H1 (cell line): Measurements from ENCODE around the gene JMJD8. TPM values are rescaled to one million over a fixed set of nuclear protein-coding genes. Genes with fewer than 3 reads are reported as not detected.

Experiments used
- CTCF ChIA-PET: fragments of 300-600 bp; sonication (Branson Sonifier 250); formaldehyde crosslinking; loops from one replicate; lab custom pipeline; 2021; ENCODE audit not compliant: partially characterized antibody; lab: Charles Lee
- POLR2A ChIA-PET: fragments of 300-600 bp; sonication (Branson Sonifier 250); formaldehyde crosslinking; loops from one replicate; lab custom pipeline; 2021; ENCODE audit warnings: inconsistent platforms; ENCODE audit not compliant: partially characterized antibody; lab: Charles Lee
- DNase-seq, 2 experiments: peaks; one replicate each; pipeline versions ENCODE4 v3.0.0 to v3.0.0-alpha.2; 2010 to 2022; ENCODE audit warnings: low spot score in 2 of 2, low read depth in 1 of 2, mixed read lengths in 1 of 2
- FAIRE-seq: peaks from 2 replicates; lab custom pipeline; 2011; peaks lifted over from hg19 to GRCh38; lab: Jason Lieb, UNC
- H2AFZ ChIP-seq: 2 replicates; pipeline ENCODE4 v1.8.1; 2012; ENCODE audit warnings: low read length, inconsistent platforms
- H2AK5ac ChIP-seq: 2 replicates; pipeline ENCODE4 v1.6.1; 2013; ENCODE audit warnings: low read depth, low read length
- H2BK120ac ChIP-seq: replicated peaks from 2 replicates; pipeline ENCODE3; 2013; ENCODE audit warnings: low read depth, low read length, inconsistent platforms
- H2BK12ac ChIP-seq: 2 replicates; pipeline ENCODE4 v1.6.1; 2013; ENCODE audit warnings: low read depth, low read length
- H2BK15ac ChIP-seq: 2 replicates; pipeline ENCODE4 v1.6.1; 2013; ENCODE audit warnings: low read length
- H2BK20ac ChIP-seq: 2 replicates; pipeline ENCODE4 v1.6.1; 2013; ENCODE audit warnings: low read length
- H2BK5ac ChIP-seq: 2 replicates; pipeline ENCODE4 v1.6.1; 2013; ENCODE audit warnings: low read depth, low read length
- H3K14ac ChIP-seq: 2 replicates; pipeline ENCODE4 v1.6.1; 2013; ENCODE audit warnings: inconsistent platforms; ENCODE audit not compliant: insufficient read length
- H3K18ac ChIP-seq: 2 replicates; pipeline ENCODE4 v1.6.1; 2013; ENCODE audit warnings: low read length; ENCODE audit errors: extremely low read depth
- H3K23ac ChIP-seq: 2 replicates; pipeline ENCODE4 v1.6.1; 2013; ENCODE audit warnings: inconsistent platforms; ENCODE audit not compliant: insufficient read length
- H3K23me2 ChIP-seq: 2 replicates; pipeline ENCODE4 v1.6.1; 2013; ENCODE audit warnings: low read depth, low read length
- H3K27ac ChIP-seq: 2 replicates; pipeline ENCODE4 v1.6.1; 2011; ENCODE audit warnings: low read depth, low read length, inconsistent platforms
- H3K27me3 ChIP-seq, 4 experiments: replicated peaks in 1 of 4; 1 replicate in 1 of 4; 2 replicates in 3 of 4; pipeline versions ENCODE4 v1.6.1 to v1.8.1; 2011 to 2013; ENCODE audit warnings: low read length in 3 of 4, mild to moderate bottlenecking in 3 of 4, inconsistent platforms in 2 of 4, mixed read lengths in 2 of 4, moderate library complexity in 1 of 4; ENCODE audit not compliant: control insufficient read depth in 3 of 4, insufficient read depth in 3 of 4; ENCODE audit errors: extremely low read depth in 1 of 4
- H3K36me3 ChIP-seq, 4 experiments: 2 replicates each; pipeline versions ENCODE4 v1.6.1 to v1.8.1; 2011 to 2013; ENCODE audit warnings: mild to moderate bottlenecking in 4 of 4, low read length in 3 of 4, moderate library complexity in 2 of 4, control low read depth in 1 of 4, inconsistent platforms in 1 of 4; ENCODE audit not compliant: insufficient read depth in 4 of 4, control insufficient read depth in 2 of 4
- H3K4ac ChIP-seq: replicated peaks from 2 replicates; pipeline ENCODE3; 2013; ENCODE audit warnings: low read length, low read depth, mixed read lengths, inconsistent platforms; ENCODE audit not compliant: insufficient read length
- H3K4me1 ChIP-seq, 4 experiments: replicated peaks in 1 of 4; 1 replicate in 1 of 4; 2 replicates in 3 of 4; pipeline versions ENCODE4 v1.6.1 to v1.8.1; 2011 to 2013; ENCODE audit warnings: low read length in 3 of 4, inconsistent platforms in 2 of 4, mixed read lengths in 1 of 4; ENCODE audit not compliant: insufficient read depth in 4 of 4, control insufficient read depth in 3 of 4
- H3K4me2 ChIP-seq, 2 experiments: 2 replicates each; pipeline versions ENCODE4 v1.6.1 to v1.8.1; 2011 to 2013; ENCODE audit warnings: low read depth in 2 of 2, low read length in 2 of 2, control low read depth in 1 of 2, inconsistent platforms in 1 of 2, mild to moderate bottlenecking in 1 of 2; ENCODE audit not compliant: insufficient read depth in 1 of 2
- H3K4me3 ChIP-seq, 4 experiments: fragments of 200-600, 300-600 bp in 1 of 4; sonication (generic), shearing (Covaris generic), sonication (Bioruptor Twin) in 1 of 4; 2 replicates each; pipeline versions ENCODE4 v1.5.1 to v1.8.1; 2011 to 2016; ENCODE audit warnings: low read length in 4 of 4, low read depth in 3 of 4, control low read depth in 2 of 4, inconsistent platforms in 2 of 4, mild to moderate bottlenecking in 2 of 4, mixed read lengths in 1 of 4, moderate library complexity in 1 of 4; ENCODE audit not compliant: insufficient read depth in 2 of 4; ENCODE audit errors: extremely low read depth in 1 of 4
- H3K56ac ChIP-seq: replicated peaks from 2 replicates; pipeline ENCODE3; 2013; ENCODE audit warnings: low read depth, mild to moderate bottlenecking, mixed read lengths, low read length, inconsistent platforms; ENCODE audit not compliant: insufficient read length
- H3K79me1 ChIP-seq: 2 replicates; pipeline ENCODE4 v1.6.1; 2013; ENCODE audit warnings: low read depth, low read length, control low read depth
- H3K79me2 ChIP-seq, 2 experiments: 2 replicates each; pipeline versions ENCODE4 v1.6.1 to v1.8.1; 2012 to 2013; ENCODE audit warnings: low read length in 2 of 2, mild to moderate bottlenecking in 2 of 2, inconsistent platforms in 1 of 2; ENCODE audit not compliant: insufficient read depth in 2 of 2, control insufficient read depth in 1 of 2
- H3K9ac ChIP-seq, 4 experiments: replicated peaks in 1 of 4; 1 replicate in 1 of 4; 2 replicates in 3 of 4; pipeline versions ENCODE4 v1.6.1 to v1.8.1; 2011 to 2013; ENCODE audit warnings: low read depth in 3 of 4, low read length in 3 of 4, control low read depth in 2 of 4, mild to moderate bottlenecking in 2 of 4, moderate library complexity in 2 of 4, inconsistent platforms in 1 of 4; ENCODE audit errors: extremely low read depth in 1 of 4
- H3K9me3 ChIP-seq, 2 experiments: 2 replicates each; pipeline versions ENCODE4 v1.6.1 to v1.8.1; 2012 to 2013; ENCODE audit warnings: mild to moderate bottlenecking in 2 of 2, moderate library complexity in 2 of 2, control low read depth in 1 of 2, inconsistent platforms in 1 of 2, low read depth in 1 of 2, low read length in 1 of 2, mixed read lengths in 1 of 2; ENCODE audit not compliant: insufficient read depth in 2 of 2
- H4K20me1 ChIP-seq, 2 experiments: replicated peaks in 1 of 2; 2 replicates each; pipeline versions ENCODE3 to v1.8.1; 2011 to 2013; ENCODE audit warnings: inconsistent platforms in 2 of 2, low read length in 2 of 2, mild to moderate bottlenecking in 1 of 2; ENCODE audit not compliant: insufficient read depth in 2 of 2, control insufficient read depth in 1 of 2
- H4K5ac ChIP-seq: 2 replicates; pipeline ENCODE4 v1.6.1; 2013; ENCODE audit warnings: low read length, low read depth, mixed read lengths, inconsistent platforms; ENCODE audit not compliant: insufficient read length
- H4K8ac ChIP-seq: 2 replicates; pipeline ENCODE4 v1.8.0; 2013; ENCODE audit warnings: mild to moderate bottlenecking, moderate library complexity, low read length, inconsistent platforms; ENCODE audit not compliant: insufficient read depth; ENCODE audit errors: extremely low read depth
- H4K91ac ChIP-seq: replicated peaks from 2 replicates; pipeline ENCODE3; 2013; ENCODE audit warnings: low read length, mixed read lengths, inconsistent platforms; ENCODE audit not compliant: insufficient read length
- BRCA1 ChIP-seq: IDR thresholded peaks from 2 replicates; pipeline ENCODE4 v1.6.1; 2012; ENCODE audit warnings: low read depth, low read length, improper control_type of control experiment
- EP300 ChIP-seq, 2 experiments: IDR thresholded peaks; 1 replicate in 1 of 2; 2 replicates in 1 of 2; pipeline ENCODE4 v1.6.1; 2011 to 2012; ENCODE audit warnings: low read depth in 2 of 2, low read length in 2 of 2, mild to moderate bottlenecking in 2 of 2, borderline replicate concordance in 1 of 2, inconsistent platforms in 1 of 2, moderate library complexity in 1 of 2
- HDAC2 ChIP-seq, 2 experiments: fragments of 300-600 bp in 1 of 2; sonication (generic) in 1 of 2; IDR thresholded peaks; 2 replicates each; pipeline ENCODE4 v1.6.1; 2011 to 2012; ENCODE audit warnings: low read depth in 2 of 2, low read length in 2 of 2, mild to moderate bottlenecking in 2 of 2, moderate library complexity in 2 of 2, borderline replicate concordance in 1 of 2, inconsistent platforms in 1 of 2
- JUND ChIP-seq: IDR thresholded peaks from 2 replicates; pipeline ENCODE4 v1.6.1; 2011; ENCODE audit warnings: mild to moderate bottlenecking, improper control_type of control experiment, low read length
- KDM1A ChIP-seq: fragments of 200-600, 300-600 bp; sonication (generic); IDR thresholded peaks from 2 replicates; pipeline ENCODE4 v1.7.1; 2016; ENCODE audit warnings: mild to moderate bottlenecking, low read length, borderline replicate concordance
- KDM5A ChIP-seq: fragments of 200-600 bp; IDR thresholded peaks from 2 replicates; pipeline ENCODE4 v1.7.1; 2012; ENCODE audit warnings: mild to moderate bottlenecking, low read length, inconsistent platforms, mixed read lengths
- NRF1 ChIP-seq: IDR thresholded peaks from 2 replicates; pipeline ENCODE4 v1.6.1; 2011; ENCODE audit warnings: mild to moderate bottlenecking, low read depth, low read length, improper control_type of control experiment
- PHF8 ChIP-seq: fragments of 200-600 bp; sonication (generic); conservative IDR thresholded peaks from 2 replicates; pipeline ENCODE4 v1.7.1; 2012; ENCODE audit warnings: low read depth, mild to moderate bottlenecking, inconsistent platforms, low read length, moderate library complexity
- POLR2AphosphoS5 ChIP-seq: IDR thresholded peaks from 2 replicates; pipeline ENCODE4 v1.6.1; 2011; ENCODE audit warnings: low read depth, low read length
- RBBP5 ChIP-seq: IDR thresholded peaks from 2 replicates; pipeline ENCODE4 v1.7.1; 2012; ENCODE audit warnings: low read depth, mild to moderate bottlenecking, inconsistent platforms, low read length, moderate library complexity, borderline replicate concordance
- SIX5 ChIP-seq: IDR thresholded peaks from 2 replicates; pipeline ENCODE4 v1.6.1; 2011; ENCODE audit warnings: mild to moderate bottlenecking, low read depth, low read length
- SP2 ChIP-seq: IDR thresholded peaks from 2 replicates; pipeline ENCODE4 v1.6.1; 2012; ENCODE audit warnings: mild to moderate bottlenecking, low read length, inconsistent platforms
- TCF12 ChIP-seq: IDR thresholded peaks from 2 replicates; pipeline ENCODE4 v1.6.1; 2011; ENCODE audit warnings: low read depth, mild to moderate bottlenecking, low read length
- ZNF274 ChIP-seq: IDR thresholded peaks from 2 replicates; pipeline ENCODE4 v1.7.0; 2012; ENCODE audit warnings: low read length, borderline replicate concordance; ENCODE audit errors: extremely low read depth
- WGBS, 2 experiments: shearing (Covaris generic) in 1 of 2; methylation state at CpG; one replicate each; pipeline versions ENCODE4 v1.1.6 to v1.1.7; 2013 to 2015; ENCODE audit warnings: low lambda C conversion rate in 2 of 2, mixed read lengths in 2 of 2, inconsistent platforms in 1 of 2, low coverage in 1 of 2, missing lambda C conversion rate in 1 of 2; ENCODE audit not compliant: insufficient replicate concordance in 2 of 2, insufficient coverage in 1 of 2, insufficient read length in 1 of 2; ENCODE audit errors: extremely low coverage in 1 of 2, missing lambda C conversion rate in 1 of 2; 5-methylcytosine and 5-hydroxymethylcytosine counted together
- polyA plus RNA-seq, 7 experiments: library from polyadenylated mRNA; depleted of rRNA in 3 of 7; stranded (reverse) in 5 of 7; unstranded in 2 of 7; fragments of >200 nt in 5 of 7; fragments of 200-250 nt in 2 of 7; gene quantifications; 1 replicate in 5 of 7; 2 replicates in 1 of 7; 4 replicates in 1 of 7; pipeline versions ENCODE4 v1.2.1 to v1.2.3, GENCODE V29; 2011 to 2013; ENCODE audit warnings: missing spikeins in 2 of 7, mixed read lengths in 2 of 7
- total RNA-seq: library from RNA; stranded (reverse); fragmentation: NEBNext Ultra II Directional; extraction: Animal tissue kit (Norgen Biotek cat#: 25700); gene quantifications from 2 replicates; pipeline ENCODE4 v1.2.1, GENCODE V29; 2021

Gene JMJD8
- total and polyA plus RNA-seq, 2 of the 8 experiments (the other 6 are each of a cell fraction or from before 2014, with no cell fraction given) = 46.4 to 87.4 TPM

GRCh38 chr16:672851-673250, 11.3 kb downstream of the JMJD8 start:
- Histone ChIP-seq H3K79me2 (peaks cover 0 to 13% of the 10 kb centered on the region in 2 experiments; a peak in 1 of 4 replicates), H3K4me2 (no peak overlapping the region), H3K18ac (no peak overlapping the region), H4K8ac (no peak overlapping the region), H3K4me1 (peaks cover 0 to 29% (median 25%) of the 10 kb centered on the region in 4 experiments; a peak in 6 of 7 replicates), H3K23me2 (peaks cover 12% of the 10 kb centered on the region), H3K27ac (no peak overlapping the region), H2BK20ac (no peak overlapping the region), H2BK12ac (no peak overlapping the region), H4K91ac (no peak overlapping the region), H2BK5ac (no peak overlapping the region), H3K36me3 (peaks cover 14 to 44% (median 33%) of the 10 kb centered on the region in 4 experiments), H3K23ac (no peak overlapping the region), H3K79me1 (peaks cover 13% of the 10 kb centered on the region), H3K4ac (no peak overlapping the region), H4K20me1 (peaks cover 5 to 27% of the 10 kb centered on the region in 2 experiments), H3K27me3 (peaks cover 0 to 2% (median 0%) of the 10 kb centered on the region in 4 experiments; a peak in 2 of 7 replicates), H3K4me3 (no peak overlapping the region), H2BK15ac (no peak overlapping the region), H2BK120ac (no peak overlapping the region), H4K5ac (no peak overlapping the region), H3K56ac (no peak overlapping the region), H2AK5ac (no peak overlapping the region), H3K9ac (no peak overlapping the region), H3K9me3 (no peaks in the 10 kb centered on the region), H2AFZ (no peak overlapping the region), H3K14ac (no peak overlapping the region)
- 95% methylated on average over 21 of the region's 21 CpGs; no CpG with 5 or more reads in 1 of the 2 experiments for WGBS, 2 experiments
- DNase-seq (no peak), FAIRE-seq (no peak)
- no peak for TF ChIP-seq RBBP5
- no peak for TF ChIP-seq TCF12
- no peak for TF ChIP-seq EP300 (IDR thresholded peaks at IDR 0.05; ENCODE audit: borderline replicate concordance in 1 of 2, low read depth in 2 of 2, low read length in 2 of 2)
- TF ChIP-seq BRCA1 = no peak
- TF ChIP-seq JUND = no peak
- no peak for TF ChIP-seq KDM1A
- TF ChIP-seq POLR2AphosphoS5 = no peak
- no peak for TF ChIP-seq HDAC2 (IDR thresholded peaks at IDR 0.05; ENCODE audit: borderline replicate concordance in 1 of 2, low read depth in 2 of 2, low read length in 2 of 2)
- no peak for TF ChIP-seq ZNF274
- no peak for TF ChIP-seq KDM5A
- no peak for TF ChIP-seq PHF8
- no peak for TF ChIP-seq SIX5
- TF ChIP-seq SP2 = no peak
- no peak for TF ChIP-seq NRF1
- ChIA-PET CTCF (interaction anchor here (1.0 to 12.0 kb wide), 5 partner anchors 12 to 280 kb away, joined by 3 to 75 read pairs (median 5); partner anchors contain the start of genes CIAO3 and WDR24), POLR2A (interaction anchor here (0.7 to 17.4 kb wide), 7 partner anchors 5 to 44 kb away, joined by 3 to 214 read pairs (median 4); partner anchors contain the start of genes JMJD8, RHBDL1, RHOT2 and STUB1)
